LNCAP (cell line): ENCODE results near the gene GPC3.

Experiments
- CTCF ChIP-seq: fragments of 450-650 bp; IDR thresholded peaks from 2 replicates; pipeline ENCODE4 v1.5.1; 2017; ENCODE audit warnings: mild to moderate bottlenecking

Gene GPC3

GRCh38 chrX:133794126-133794525 is 191.3 kb downstream of the GPC3 start:
- TF ChIP-seq CTCF: no peak

GRCh38 chrX:133793626-133794025 is 191.8 kb downstream of the GPC3 start:
- TF ChIP-seq CTCF: no peak

GRCh38 chrX:133792198-133792953 is 193.0 kb downstream of the GPC3 start:
- peak; percentile 70 for TF ChIP-seq CTCF

- no peak for TF ChIP-seq CTCF
These were observed 195.6 kb downstream of the GPC3 start for GRCh38 chrX:133789829-133790228.

- no peak for TF ChIP-seq CTCF
These were observed 199.0 kb downstream of the GPC3 start for GRCh38 chrX:133786382-133786781.

- no peak for TF ChIP-seq CTCF
These were observed 202.1 kb downstream of the GPC3 start for GRCh38 chrX:133783274-133783673.

- TF ChIP-seq CTCF: no peak
These were observed 204.2 kb downstream of the GPC3 start for GRCh38 chrX:133781174-133781573.

GRCh38 chrX:133776072-133776471 is 209.3 kb downstream of the GPC3 start:
- peak; percentile 54 for TF ChIP-seq CTCF
